ENCODE data around the gene TTC28. TPM values are rescaled to one million over a fixed set of nuclear protein-coding genes. Genes with fewer than 3 reads are reported as not detected.

TTC28 gene
- total RNA-seq, 1 donor from 2014 or later = 23.2 TPM

DNA sequence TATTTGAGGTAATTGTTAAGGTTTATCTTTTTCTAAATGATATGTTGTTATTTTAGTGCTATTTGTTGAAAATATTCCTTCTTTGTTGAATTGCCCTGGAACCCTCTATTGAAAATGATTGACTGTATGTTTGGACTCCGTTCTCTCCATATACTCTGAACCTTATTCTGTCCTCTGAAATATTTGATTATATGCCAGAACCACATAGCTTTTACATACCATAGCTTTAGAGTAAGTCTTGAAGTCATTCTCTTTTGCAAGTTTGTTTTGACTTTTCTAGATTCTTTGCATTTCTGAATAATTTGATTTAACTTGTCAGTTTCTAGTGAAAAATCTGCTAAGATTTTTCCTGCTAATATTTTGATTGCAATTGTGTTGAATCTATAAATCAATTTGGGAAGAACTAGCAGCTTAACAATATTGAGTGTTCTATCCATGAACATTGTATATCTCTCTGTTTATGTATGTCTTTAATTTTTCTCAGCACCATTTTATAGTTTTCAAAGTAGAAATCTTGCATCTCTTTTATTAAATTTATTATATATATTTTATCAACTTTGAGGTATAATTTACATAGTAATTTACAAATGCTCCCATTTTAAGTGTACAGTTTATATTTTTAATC is 708.9 kb downstream of the TTC28 start:
- no peak overlapping the region for H2AFZ ChIP-seq (ENCODE audit: low read depth, low read length)
- no peak overlapping the region for H3K4me3 Mint-ChIP-seq (ENCODE audit: unreplicated experiment)
- no peak overlapping the region for H3K9ac ChIP-seq (ENCODE audit: low read length)
- H3K79me2 ChIP-seq (ENCODE audit: insufficient read depth, low read length) = no peaks in the 10 kb centered on the region
- no peak overlapping the region for H3K4me3 ChIP-seq (ENCODE audit: insufficient read depth, low read depth, low read length)
- H3K4me1 Mint-ChIP-seq (ENCODE audit: low read depth, unreplicated experiment) = peaks cover 25% of the 10 kb centered on the region
- H3K9me3 Mint-ChIP-seq (ENCODE audit: unreplicated experiment) = peaks cover 1% of the 10 kb centered on the region
- DNase-seq (ENCODE audit: low read depth) = no peak
- no peaks in the 10 kb centered on the region for H3K27me3 ChIP-seq (ENCODE audit: insufficient read depth, low read length)
- FAIRE-seq = no peak
- H3K27me3 Mint-ChIP-seq (ENCODE audit: low read depth, unreplicated experiment) = no peaks in the 10 kb centered on the region
- peak overlapping the region; percentile 36 for H3K27ac Mint-ChIP-seq (ENCODE audit: unreplicated experiment)
- no peaks in the 10 kb centered on the region for H4K20me1 ChIP-seq (ENCODE audit: insufficient read depth, low read length)
- H3K4me2 ChIP-seq (ENCODE audit: low read length) = no peak overlapping the region
- peaks cover 2% of the 10 kb centered on the region for H3K4me1 ChIP-seq (ENCODE audit: insufficient read depth, low read length)
- H3K27ac ChIP-seq (ENCODE audit: low read depth, low read length) = no peak overlapping the region
- TF ChIP-seq, protein P1, sequence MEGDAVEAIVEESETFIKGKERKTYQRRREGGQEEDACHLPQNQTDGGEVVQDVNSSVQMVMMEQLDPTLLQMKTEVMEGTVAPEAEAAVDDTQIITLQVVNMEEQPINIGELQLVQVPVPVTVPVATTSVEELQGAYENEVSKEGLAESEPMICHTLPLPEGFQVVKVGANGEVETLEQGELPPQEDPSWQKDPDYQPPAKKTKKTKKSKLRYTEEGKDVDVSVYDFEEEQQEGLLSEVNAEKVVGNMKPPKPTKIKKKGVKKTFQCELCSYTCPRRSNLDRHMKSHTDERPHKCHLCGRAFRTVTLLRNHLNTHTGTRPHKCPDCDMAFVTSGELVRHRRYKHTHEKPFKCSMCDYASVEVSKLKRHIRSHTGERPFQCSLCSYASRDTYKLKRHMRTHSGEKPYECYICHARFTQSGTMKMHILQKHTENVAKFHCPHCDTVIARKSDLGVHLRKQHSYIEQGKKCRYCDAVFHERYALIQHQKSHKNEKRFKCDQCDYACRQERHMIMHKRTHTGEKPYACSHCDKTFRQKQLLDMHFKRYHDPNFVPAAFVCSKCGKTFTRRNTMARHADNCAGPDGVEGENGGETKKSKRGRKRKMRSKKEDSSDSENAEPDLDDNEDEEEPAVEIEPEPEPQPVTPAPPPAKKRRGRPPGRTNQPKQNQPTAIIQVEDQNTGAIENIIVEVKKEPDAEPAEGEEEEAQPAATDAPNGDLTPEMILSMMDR (IDR thresholded peaks at IDR 0.05; ENCODE audit: insufficient read depth, low read depth, low read length) = no peak
- TF ChIP-seq EZH2 (IDR thresholded peaks at IDR 0.05; ENCODE audit: insufficient read depth, low read length) = no peak
- peaks cover 1% of the 10 kb centered on the region for H3K36me3 Mint-ChIP-seq (ENCODE audit: low read depth, unreplicated experiment)
- no peaks in the 10 kb centered on the region for H3K36me3 ChIP-seq (ENCODE audit: insufficient read depth, low read length)
- no peaks in the 10 kb centered on the region for H3K9me3 ChIP-seq (ENCODE audit: insufficient read depth, low read depth, low read length)

DNA sequence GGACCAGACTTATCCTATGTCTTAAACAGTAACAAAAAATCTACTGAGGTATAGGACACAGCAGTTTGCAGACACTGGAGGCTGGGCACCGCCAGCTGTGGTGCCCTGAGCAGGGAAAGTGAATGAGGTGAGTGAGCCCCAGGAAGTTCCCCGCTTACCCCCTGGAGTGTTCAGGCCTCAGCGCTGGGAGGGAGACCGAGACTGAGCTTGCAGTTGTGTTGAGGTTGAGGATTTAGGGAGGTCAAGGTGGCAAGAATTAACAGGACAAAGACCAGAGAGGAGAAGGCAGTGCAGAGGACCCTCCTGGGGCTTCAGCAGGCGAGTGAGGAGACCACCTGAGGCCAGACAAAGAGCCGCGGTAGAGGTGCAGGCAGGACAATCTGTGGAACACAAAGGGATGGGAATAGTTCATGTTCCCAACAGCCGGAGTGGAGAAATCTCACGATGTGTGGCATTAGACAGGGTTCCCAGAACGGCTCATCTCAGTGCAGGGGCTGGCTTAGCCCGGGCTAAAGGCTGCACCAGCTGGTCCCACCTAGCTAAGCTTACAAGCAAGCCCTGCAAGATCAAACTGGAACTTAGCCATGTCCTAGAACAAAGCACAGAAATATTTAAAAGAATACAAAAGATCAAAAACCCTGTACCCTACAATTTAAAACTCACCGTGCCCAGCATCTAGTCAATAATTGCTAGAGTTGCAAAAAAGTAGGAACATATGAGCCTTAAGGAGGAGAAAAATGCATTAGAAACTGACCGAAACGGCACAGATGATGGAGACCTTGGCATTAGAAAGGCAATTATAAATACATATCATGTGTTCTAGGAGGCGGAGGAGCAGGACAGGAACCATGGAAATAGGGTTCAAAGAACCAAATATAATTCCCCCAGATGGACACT is 713.2 kb downstream of the TTC28 start:
- FAIRE-seq (no peak), DNase-seq (ENCODE audit: low read depth) (no peak)
- Histone ChIP-seq H3K27me3 (ENCODE audit: insufficient read depth, low read length) (no peaks in the 10 kb centered on the region), H3K79me2 (ENCODE audit: insufficient read depth, low read length) (no peaks in the 10 kb centered on the region), H3K4me1 (ENCODE audit: insufficient read depth, low read length) (no peaks in the 10 kb centered on the region), H4K20me1 (ENCODE audit: insufficient read depth, low read length) (no peaks in the 10 kb centered on the region), H3K36me3 (ENCODE audit: insufficient read depth, low read length) (no peaks in the 10 kb centered on the region), H3K9me3 (ENCODE audit: insufficient read depth, low read depth, low read length) (no peaks in the 10 kb centered on the region), H2AFZ (ENCODE audit: low read depth, low read length) (no peak overlapping the region), H3K4me2 (ENCODE audit: low read length) (no peak overlapping the region), H3K4me3 (ENCODE audit: insufficient read depth, low read depth, low read length) (no peak overlapping the region), H3K27ac (ENCODE audit: low read depth, low read length) (no peak overlapping the region), H3K9ac (ENCODE audit: low read length) (no peak overlapping the region)
- Mint-ChIP-seq H3K27ac (ENCODE audit: unreplicated experiment) (no peak overlapping the region), H3K9me3 (ENCODE audit: unreplicated experiment) (no peaks in the 10 kb centered on the region), H3K27me3 (ENCODE audit: low read depth, unreplicated experiment) (no peaks in the 10 kb centered on the region), H3K36me3 (ENCODE audit: low read depth, unreplicated experiment) (peaks cover 1% of the 10 kb centered on the region), H3K4me3 (ENCODE audit: unreplicated experiment) (no peak overlapping the region), H3K4me1 (ENCODE audit: low read depth, unreplicated experiment) (peaks cover 17% of the 10 kb centered on the region)
- no peak for TF ChIP-seq EZH2 (IDR thresholded peaks at IDR 0.05; ENCODE audit: insufficient read depth, low read length)
- TF ChIP-seq, protein P1 (IDR thresholded peaks at IDR 0.05; ENCODE audit: insufficient read depth, low read depth, low read length) = no peak
